WI38 (cell line): ENCODE measurements around the gene DNM3.

Experiments used
- H3K4me3 ChIP-seq: 2 replicates; pipeline ENCODE4 v1.5.1; 2011; ENCODE audit warnings: low read depth, mild to moderate bottlenecking, control low read depth, low read length
- CTCF ChIP-seq: IDR thresholded peaks from 2 replicates; pipeline ENCODE4 v1.5.1; 2012; ENCODE audit warnings: low read depth, mild to moderate bottlenecking, control low read depth, low read length

The DNM3 gene

GRCh38 chr1:171871848-171872247 lies 30.6 kb downstream of the DNM3 start:
- no peak overlapping the region for H3K4me3 ChIP-seq
- no peak for TF ChIP-seq CTCF

GRCh38 chr1:171872430-171872829 lies 31.1 kb downstream of the DNM3 start:
- no peak overlapping the region for H3K4me3 ChIP-seq
- no peak for TF ChIP-seq CTCF

- no peak for TF ChIP-seq CTCF
- H3K4me3 ChIP-seq = no peak overlapping the region
Observed at GRCh38 chr1:171873664-171874063, 32.4 kb downstream of the DNM3 start.

- no peak overlapping the region for H3K4me3 ChIP-seq
- no peak for TF ChIP-seq CTCF
Observed at GRCh38 chr1:171877701-171878100, 36.4 kb downstream of the DNM3 start.

GRCh38 chr1:171879556-171879955 lies 38.3 kb downstream of the DNM3 start:
- no peak for TF ChIP-seq CTCF
- no peak overlapping the region for H3K4me3 ChIP-seq

- H3K4me3 ChIP-seq = no peak overlapping the region
Observed at GRCh38 chr1:171881442-171881841, 40.1 kb downstream of the DNM3 start.

GRCh38 chr1:171883849-171884248 lies 42.6 kb downstream of the DNM3 start:
- no peak for TF ChIP-seq CTCF
- no peak overlapping the region for H3K4me3 ChIP-seq

More at GRCh38 chr1:171881442-171881841, 40.1 kb downstream of the DNM3 start:
- TF ChIP-seq CTCF = no peak
